NCI-H187 (cell line): ENCODE data around the gene FSTL5.
"Not testable (repeated sequence)": the region's sequence is repeated elsewhere in the genome, so short reads cannot be mapped to it uniquely, and the experiment has no call there.

Source experiments
- DNase-seq, 2 experiments: peaks; one replicate each; lab custom pipeline; 2025; lab: John Stamatoyannopoulos, UW

The FSTL5 gene

DNA sequence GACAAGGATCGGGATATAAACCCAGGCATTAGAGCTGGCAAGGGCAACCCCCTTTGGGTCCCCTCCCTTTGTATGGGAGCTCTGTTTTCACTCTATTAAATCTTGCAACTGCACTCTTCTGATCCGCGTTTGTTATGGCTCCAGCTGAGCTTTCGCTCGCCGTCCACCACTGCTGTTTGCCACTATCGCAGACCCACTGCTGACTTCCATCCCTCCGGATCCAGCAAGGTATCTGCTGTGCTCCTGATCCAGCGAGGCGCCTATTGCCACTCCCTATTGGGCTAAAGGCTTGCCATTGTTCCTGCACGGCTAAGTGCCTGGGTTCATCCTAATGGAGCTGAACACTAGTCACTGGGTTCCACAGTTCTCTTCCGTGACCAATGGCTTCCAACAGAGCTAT, 59.9 kb downstream of the FSTL5 start:
- DNase-seq, result not testable (repeated sequence)

DNA sequence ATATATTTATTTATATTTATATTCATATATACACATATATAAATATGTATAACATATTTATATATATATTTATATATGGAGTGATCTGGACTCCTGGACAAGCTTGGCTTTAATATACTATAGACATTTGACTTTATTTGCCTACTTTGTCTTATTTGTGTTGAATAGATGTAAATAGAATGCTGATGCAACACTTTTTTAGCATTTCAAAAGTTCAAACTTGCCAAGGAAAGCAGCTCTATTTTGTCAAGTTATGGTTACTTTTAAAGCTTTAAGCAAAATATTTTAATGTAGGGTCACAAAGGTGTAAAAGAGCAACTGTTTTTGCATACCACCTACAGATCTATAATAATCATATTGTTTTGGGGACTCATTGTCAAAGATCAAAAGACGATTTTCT, 61.1 kb downstream of the FSTL5 start:
- no peak for DNase-seq

DNA sequence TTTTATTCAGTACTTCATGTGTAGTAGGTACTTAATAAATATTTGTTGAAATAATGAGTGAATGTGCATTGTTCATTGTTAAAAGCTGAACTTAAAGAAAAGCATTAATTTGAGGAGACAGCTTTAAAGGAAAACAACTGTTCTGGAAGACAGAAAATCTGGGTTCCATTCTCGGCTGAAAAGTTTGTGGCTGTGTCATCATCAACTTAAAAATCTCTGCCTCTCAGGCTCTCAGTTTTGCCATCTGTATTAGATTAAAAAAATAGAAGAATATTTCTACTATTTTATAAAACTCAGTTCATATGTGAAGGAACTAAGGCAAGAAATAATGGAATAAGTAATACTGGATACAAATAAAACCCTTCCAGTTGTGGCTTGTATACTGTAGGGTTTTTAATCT, 62.5 kb downstream of the FSTL5 start:
- DNase-seq, result no peak

- no peak for DNase-seq
Observed at GRCh38 chr4:162075726-162076125, 88.1 kb downstream of the FSTL5 start.

GRCh38 chr4:162061214-162061613, 102.6 kb downstream of the FSTL5 start:
- DNase-seq, result no peak

- DNase-seq, result no peak
Observed at GRCh38 chr4:162059656-162060055, 104.1 kb downstream of the FSTL5 start.

GRCh38 chr4:162056990-162057389, 106.8 kb downstream of the FSTL5 start:
- no peak for DNase-seq

- no peak for DNase-seq
Observed at GRCh38 chr4:162046135-162046534, 117.7 kb downstream of the FSTL5 start.

- no peak for DNase-seq
Observed at GRCh38 chr4:162038112-162038511, 125.7 kb downstream of the FSTL5 start.

DNA sequence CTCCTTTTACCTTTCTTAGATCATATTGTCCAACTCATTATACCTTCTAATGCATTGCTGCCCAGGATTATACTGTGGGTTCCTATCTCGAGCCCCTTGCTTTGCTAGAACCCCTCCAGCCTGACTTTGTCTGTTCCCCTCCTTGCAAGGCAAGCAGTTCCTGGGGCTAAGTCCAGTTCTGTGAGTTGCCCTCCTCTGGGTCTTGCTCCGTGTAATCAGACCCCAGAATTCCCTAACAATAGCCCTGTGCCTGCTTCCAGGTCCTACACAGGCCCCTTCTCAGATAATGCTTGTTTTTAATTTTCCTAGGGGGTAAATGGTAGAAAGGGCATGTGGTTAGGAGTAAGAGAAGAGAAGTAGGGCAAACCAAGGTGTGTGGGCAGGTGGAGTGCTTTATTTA, 145.9 kb downstream of the FSTL5 start:
- DNase-seq, result no peak

DNA sequence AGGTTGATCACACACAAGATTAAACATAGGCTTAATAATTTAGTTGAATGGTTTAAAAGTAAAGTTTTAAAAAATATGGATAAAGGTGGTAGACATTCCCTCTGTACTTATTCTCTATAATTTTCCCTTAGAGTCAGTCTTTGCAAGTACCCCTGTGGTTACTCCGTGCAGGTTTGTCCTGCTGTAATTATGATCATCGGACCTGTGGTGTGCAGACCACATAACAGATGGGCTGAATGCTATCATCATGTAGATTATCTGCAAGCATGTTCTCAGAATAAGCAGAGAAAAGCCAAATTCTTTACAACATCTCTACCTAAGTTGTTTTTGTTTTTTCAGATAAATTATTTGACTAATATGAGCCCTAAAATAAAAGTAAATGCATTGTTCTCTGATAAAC, 146.8 kb downstream of the FSTL5 start:
- DNase-seq, result no peak

GRCh38 chr4:162016219-162016618, 147.6 kb downstream of the FSTL5 start:
- no peak for DNase-seq

DNA sequence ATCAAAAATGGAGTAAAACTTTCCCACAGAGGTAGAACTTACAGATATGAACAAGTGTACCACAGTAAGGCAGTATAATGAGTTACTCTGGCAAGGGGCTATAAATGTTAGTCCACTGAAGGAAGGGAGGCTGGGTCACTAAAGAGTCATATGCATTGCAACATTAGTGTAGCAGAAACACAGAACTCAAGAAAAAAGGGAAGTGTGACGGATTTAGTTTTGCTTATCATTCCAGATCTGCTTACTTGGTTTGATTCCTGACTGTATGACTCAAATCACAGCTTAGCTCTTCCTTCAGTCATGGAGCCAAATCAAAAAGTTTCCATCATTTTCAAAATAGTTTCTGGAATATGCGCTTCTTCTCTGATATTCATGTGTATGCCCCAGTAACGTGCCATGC, 148.7 kb downstream of the FSTL5 start:
- DNase-seq, result no peak

DNA sequence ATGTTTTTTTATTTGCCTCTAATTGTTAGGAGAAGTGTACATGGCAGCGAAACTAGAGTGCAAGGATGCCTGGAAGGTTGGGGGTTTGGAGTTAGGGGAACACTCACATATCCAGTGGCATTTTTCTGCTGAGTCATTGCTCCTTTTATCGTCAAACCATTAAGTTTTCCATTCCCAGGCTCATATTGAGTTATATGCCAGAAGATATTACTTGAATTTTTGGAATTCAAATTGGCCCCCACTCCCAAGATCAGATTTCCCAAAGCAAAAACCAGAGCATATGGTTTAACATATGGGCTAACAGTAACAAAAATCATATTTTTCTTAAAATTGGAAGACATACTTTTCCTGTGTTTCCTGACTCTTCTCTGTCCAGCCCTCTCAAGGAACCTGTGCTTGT, 152.7 kb downstream of the FSTL5 start:
- DNase-seq, result no peak

- no peak for DNase-seq
Observed at GRCh38 chr4:162010362-162010761, 153.4 kb downstream of the FSTL5 start.

DNA sequence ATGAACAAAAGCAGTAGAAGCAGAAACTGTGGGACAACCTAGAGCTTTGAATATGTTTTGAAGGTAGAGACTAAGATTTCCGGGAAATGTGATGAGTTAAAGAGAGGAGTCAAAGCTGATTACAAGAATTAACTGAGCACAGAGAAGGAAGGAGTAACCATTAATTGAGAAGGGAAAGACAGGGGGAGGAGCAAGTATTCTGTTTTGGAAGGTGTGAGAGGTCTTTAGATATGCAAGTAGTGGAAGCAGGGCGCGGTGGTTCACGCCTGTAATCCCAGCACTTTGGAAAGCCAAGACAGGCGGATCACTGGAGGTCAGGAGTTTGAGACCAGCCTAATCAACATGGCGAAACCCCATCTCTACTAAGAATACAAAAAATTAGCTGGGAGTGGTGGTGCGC, 171.5 kb downstream of the FSTL5 start:
- no peak for DNase-seq

GRCh38 chr4:161991811-161992210, 172.0 kb downstream of the FSTL5 start:
- DNase-seq, result no peak

DNA sequence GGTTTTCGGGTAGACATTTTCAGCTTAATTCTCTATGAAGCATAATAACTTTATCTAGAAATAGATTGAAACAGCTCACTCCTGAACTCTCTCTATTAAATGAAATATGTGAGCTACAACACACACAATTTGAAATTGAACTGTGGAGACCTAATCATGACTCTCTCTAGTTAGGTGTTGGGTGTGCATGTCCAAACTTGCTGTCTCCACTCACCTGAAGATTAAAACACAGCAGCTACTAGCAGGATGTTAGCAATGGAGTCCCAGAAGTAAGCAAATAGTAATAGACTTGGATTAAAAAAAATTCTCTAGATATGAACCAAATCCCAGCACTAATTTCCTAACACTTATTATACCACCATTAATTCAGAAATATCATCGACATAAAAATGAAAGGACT, 173.1 kb downstream of the FSTL5 start:
- no peak for DNase-seq

- no peak for DNase-seq
Observed at GRCh38 chr4:161988946-161989345, 174.9 kb downstream of the FSTL5 start.

GRCh38 chr4:161987611-161988010, 176.2 kb downstream of the FSTL5 start:
- no peak for DNase-seq

- DNase-seq, result no peak
Observed at GRCh38 chr4:161952382-161952781, 211.4 kb downstream of the FSTL5 start.

DNA sequence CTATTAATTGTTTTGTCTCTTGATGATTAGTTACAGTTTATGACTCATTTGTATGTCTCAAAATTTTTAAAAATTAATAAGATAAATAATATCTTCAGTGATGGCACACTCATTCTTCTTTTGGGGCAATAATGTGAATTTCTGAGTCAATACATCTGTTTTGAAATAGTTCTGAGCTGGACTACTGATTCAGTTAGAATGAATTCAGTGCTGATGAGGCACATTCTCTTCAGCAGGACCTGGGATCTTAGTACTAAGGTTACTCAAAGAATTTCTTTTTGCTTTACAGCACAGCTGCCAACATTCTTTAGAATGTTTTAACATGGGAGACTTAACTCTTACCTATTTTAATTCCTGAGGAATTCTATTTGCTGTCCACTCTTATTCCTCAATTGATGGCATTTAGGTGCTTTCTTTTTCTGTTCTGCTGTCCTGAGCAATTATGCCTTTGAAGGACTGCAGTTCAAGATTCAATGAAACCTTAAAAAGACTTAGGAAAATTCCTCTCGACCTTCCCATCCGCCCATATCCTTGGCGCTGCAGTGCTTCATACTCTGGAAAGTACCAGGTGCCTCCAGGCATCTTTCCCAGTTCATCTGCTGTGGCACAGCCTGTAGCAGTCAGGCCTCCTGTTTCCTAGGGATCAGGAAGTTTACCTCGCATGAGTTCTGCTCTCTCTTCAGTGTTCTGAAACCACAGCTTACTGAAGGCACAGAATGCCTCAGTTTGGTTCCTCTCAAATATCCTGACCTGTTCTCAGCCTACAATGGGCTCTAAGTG, 213.7 kb downstream of the FSTL5 start:
- no peak for DNase-seq

DNA sequence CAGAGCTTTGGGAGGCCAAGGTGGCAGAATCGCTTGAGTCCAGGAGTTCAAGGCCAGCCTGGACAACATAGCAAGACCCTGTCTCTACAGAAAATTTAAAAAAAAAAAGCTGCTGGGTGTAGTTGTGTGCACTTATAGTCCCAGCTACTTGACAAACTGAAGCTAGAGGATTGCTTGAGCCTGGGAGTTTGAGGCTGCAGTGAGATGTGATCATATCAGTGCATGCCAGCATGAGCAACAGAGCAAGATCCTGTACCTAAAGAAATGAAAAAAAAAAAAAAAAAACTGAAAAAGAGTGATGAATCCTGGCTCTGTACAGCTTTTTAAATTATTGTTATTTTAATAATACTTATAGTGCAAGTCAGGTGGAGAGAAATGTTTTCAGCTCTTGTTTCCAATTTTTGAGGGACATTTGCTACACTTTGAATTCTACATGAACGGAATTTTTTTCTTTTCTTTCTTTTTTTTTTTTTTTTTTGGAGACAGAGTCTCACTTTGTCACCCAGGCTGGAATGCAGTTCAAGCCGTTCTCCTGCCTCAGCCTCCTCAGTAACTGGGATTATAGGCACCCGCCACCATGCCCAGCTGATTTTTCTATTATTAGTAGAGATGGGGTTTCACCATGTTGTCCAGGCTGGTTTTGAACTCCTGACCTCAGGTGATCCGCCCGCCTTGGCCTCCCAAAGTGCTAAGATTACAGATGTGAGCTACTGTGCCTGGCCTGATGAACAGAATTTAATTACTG, 215.6 kb downstream of the FSTL5 start:
- DNase-seq, result no peak

- no peak for DNase-seq
Observed at GRCh38 chr4:161937596-161937995, 226.2 kb downstream of the FSTL5 start.
